NCI-H2107 treated with DMSO at 0.1 percent for 48 hours (cell line): Measurements from ENCODE around the gene MAD1L1.
"Not testable (repeated sequence)": the region's sequence is repeated elsewhere in the genome, so short reads cannot be mapped to it uniquely, and the experiment has no call there.

Experiments
- DNase-seq: peaks from one replicate; lab custom pipeline; 2025; ENCODE audit not compliant: unreplicated experiment; lab: John Stamatoyannopoulos, UW

Gene MAD1L1

DNA sequence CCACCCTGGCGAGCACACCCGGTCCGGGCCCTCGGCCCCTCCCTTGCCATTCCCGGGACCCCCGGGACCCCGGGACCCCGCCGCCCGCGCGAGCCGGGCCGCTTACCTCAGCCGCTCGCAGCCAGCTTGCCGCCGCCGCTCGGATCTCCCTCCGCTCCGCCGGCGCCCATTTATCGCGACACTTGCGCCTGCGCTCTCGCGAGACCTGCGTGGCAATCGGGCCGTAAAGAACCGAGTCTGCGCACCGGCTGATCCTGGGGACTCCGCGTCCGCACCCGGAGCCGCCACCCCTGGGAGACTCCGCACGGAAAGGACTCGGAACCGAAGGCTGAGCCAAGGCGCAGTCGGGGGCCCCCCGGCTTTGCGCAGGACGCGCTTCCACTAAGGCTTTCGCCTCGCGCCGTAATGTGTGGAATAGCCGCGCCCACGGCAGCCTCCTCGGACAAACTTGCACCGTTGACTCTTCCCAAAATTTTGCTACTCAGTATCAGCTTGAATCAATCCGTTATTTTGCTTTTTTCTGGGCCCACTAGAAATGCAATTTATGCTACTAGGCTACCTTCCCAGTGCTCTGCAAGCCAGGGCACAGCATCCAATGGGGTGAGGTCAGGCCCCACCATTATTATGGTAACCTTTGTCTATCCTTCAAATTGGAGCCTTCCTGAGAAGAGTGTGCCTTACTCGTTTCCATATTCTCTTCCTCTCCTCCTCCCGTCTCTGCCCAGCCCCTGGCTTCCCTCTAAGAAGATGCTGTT lies at the start of gene MAD1L1:
TSS of gene MAD1L1 (minus strand) at position 180 of the 755 bp plus-strand sequence. CDS start 2,812 bp downstream, outside the sequence.
- peak; percentile 71 for DNase-seq

DNA sequence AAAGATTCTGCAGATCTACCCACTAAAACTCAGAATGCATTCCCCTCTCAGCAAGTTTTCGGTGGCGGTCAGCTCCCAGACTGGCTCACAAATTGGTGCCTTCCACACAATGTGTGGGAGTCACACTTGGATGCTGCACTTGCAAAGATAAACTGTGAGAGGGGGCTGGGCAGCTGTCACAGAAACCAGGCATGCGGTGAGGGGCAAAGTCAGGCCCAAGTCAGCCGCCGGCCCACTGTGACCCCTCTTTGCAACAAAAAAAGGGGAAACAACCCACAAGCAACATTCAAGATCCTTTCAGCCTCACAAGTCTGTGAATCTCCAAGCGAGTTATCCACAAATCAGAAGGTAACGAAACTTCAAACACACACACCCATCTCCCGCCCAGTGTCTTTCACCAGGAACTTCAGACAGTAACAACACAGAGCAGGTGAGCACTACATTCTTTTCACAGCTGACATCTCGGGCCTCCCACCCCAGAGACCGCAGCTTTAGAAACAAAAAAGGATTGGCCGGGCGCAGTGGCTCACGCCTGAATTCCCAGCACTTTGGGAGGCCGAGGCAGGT lies 49.5 kb upstream of the MAD1L1 start:
- no peak for DNase-seq

DNA sequence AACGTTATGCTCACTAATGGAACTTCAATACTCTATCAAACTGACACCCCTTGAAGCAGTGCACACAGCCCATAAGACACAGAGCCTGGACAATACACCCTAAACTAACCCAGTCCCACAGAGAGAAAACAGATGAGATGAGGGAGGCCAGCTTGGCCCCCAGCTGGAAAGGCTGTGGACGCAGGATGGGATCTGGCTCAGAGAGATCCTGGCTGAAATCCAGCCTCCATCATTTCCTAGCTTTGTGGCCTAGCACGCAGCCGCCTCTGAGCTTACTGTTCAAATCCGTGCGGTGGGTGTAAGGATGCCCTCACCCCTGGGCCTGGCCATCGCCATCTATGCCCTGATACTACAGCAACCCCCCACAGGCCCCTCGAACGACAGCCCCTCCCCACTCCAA lies 48.8 kb upstream of the MAD1L1 start:
- DNase-seq = no peak

DNA sequence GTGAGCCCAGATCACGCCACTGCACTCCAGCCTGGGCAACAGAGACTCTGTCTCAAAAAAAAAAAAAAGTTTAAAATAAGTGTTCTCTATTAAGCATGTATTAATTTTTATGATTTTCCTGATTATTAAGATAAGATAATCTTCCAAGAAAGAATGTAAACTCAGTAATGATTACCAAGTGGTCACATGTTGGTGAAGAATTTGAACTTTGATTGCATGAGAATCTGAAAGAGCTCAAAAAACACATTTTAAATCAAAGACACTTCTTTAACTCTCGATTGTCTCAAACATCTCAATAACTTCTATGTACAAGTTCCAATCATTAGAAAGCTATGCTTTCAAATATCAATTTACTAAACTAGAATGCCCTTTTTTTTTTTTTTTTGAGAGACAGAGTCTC lies 47.7 kb upstream of the MAD1L1 start:
- no peak for DNase-seq

DNA sequence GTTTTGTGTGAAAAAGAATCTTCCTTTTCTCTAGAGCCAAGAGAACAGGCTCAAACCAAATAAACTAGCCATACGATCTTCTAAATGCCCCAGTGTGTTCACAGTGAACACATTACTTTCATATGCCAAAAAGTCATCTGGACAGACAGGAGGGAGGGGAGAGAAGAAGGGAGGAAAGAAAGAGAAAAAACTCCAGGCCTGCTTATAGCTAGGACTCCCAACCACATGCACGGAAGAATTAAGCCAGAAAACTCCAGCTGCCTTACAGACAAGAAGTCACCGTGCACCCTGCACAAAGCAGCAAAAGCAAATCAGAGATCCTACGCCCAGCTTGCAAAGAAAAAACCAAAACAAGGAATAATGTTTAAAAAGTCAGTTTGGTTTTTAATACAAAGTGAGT lies 47.2 kb upstream of the MAD1L1 start:
- no peak for DNase-seq

DNA sequence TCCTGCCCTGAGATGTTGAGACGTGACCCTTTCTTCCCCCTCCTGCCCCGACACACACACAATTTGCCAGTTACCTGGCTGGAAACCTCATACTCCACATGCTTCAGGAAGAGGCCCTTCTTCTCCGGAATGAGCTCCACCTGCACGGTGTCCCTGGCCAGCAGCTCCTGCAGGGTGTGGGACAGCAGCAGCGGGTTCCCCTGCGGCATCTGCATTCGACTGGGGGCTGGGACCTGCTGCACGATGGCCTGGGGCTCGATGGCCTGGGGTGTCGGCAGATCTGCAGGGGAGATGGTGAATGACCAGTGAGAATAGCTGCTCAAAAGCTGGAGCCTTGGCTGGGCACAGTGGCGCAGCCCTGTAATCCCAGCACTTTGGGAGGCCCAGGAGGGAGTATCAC lies 45.3 kb upstream of the MAD1L1 start:
- DNase-seq = no peak

DNA sequence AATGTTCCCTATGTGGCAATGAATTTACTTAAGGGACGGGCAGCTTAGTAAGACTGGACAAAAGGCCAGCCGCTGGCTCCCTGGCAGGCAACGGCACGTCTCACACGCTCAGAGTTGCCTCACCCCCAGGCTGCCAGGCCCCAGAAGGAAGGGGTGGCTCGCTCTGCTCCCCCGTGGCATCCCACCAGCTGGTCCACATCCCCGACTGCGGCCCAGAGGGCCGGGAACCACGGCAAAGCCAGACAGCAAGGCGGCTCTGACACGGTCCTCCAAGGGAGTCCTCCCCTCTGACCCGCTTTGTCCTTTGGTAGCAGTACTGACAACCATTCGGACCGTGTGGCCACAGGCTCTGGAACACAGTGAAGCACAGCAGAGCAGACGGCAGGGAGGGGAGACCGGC lies 43.4 kb upstream of the MAD1L1 start:
- DNase-seq = no peak

DNA sequence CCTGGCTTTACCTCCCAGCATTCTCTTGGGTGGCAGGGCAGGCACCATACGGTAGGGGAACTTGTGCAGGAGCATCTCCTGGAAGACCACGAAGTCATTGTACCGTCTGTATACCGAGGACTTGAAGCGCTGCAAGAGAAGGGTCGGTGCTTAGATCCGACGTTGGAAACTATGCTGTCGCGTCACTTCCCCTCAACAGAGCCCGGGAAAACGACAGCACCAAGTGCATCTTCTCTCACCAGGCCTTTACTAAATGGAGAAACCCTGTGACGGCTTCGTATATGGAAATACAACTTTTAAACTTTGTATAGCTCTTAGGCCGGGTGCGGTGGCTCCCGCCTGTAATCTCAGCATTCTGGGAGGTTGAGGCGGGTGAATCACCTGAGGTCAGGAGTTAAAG lies 42.4 kb upstream of the MAD1L1 start:
- no peak for DNase-seq

DNA sequence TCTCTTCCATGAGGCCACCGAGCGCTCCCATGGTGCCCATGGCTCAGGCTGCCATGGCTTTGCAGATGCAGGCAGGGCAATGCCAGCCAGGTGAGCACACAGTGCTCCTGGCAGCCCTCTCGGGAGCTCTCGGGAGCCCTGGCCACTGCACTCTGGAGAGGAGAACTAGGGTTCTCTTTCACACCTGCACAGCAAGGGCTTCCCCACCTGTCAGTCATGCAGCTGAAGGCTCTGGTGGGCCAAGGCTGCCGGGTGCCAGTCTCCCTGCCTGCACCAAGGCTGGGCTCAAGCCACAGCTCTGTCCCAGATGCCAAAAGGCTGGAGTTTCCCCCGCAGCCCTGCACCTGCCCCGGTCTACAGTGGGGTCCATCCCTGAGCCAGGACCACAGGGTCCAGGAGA lies 41.9 kb upstream of the MAD1L1 start:
- DNase-seq = no peak

DNA sequence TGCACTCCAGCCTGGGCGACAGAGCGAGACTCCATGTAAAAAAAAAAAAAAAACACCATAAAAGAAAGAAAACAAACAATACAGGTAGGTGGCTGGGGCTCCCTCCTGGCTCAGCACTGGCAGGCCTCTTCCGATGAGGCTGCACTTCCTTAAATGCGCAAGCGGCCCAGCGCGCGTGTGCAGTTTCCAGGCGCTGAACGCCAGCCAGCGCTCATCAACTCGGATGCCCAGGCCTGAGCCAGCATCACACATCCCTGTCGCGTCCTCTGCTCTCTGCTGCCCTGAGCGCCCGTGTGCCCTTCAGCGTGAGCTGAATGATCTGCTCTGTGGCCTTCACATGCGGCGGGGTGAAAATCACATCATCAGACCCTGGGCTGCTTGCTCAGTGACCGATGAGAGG lies 41.1 kb upstream of the MAD1L1 start:
- no peak for DNase-seq

DNA sequence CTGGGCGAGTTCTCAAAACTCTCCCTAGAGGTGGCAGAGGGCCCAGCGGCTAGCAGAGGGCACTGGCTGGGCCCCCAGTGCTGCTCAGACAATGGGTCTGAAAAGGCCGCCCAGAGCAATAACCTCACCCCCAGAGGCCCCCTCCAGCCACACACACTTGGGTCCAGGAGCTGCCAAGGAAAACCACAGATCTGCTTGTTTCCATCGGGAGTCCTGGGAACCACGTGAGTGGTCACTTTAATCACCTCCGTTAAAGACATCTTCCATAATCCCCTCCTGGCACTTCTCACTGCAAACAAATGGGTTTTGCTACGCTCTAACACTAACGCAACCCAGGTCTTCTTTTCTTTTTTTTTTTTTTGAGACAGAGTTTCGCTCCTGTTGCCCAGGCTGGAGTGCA lies 39.3 kb upstream of the MAD1L1 start:
- no peak for DNase-seq

DNA sequence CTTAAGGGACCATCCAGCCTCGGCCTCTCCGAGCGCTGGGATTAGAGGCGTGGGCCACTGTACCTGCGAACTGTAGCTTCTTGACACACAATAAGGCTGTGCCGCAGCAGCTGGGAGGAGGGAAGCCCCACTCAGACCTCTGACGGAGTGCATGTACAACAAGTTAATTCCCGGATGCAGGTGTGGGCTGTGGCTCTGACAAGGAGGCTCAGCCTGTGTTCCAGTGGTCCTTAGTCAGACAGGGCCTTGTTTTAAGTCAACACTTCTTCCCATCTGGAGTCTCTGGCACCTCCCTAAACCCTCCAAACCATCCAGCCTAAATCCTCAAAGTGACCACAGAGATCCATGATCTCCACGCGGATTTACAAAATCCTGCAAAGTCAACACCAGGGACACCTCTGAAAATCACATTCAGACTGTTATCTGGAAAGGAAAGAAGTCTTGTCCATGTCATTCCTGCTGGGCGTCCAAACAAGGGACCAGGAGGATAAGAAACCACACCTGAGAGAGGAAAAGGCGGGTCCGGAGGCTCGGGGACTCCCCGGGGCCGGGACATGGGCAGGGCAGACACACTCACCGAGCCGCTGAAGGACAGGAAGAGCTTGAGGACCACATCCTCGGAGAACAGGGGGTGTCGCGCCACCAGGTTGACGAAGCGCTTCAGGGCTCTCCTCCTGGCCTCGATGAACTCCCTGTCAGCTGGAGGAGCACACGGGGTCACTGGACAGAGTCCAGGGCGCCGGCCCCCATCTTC lies 38.7 kb upstream of the MAD1L1 start:
- DNase-seq = no peak

DNA sequence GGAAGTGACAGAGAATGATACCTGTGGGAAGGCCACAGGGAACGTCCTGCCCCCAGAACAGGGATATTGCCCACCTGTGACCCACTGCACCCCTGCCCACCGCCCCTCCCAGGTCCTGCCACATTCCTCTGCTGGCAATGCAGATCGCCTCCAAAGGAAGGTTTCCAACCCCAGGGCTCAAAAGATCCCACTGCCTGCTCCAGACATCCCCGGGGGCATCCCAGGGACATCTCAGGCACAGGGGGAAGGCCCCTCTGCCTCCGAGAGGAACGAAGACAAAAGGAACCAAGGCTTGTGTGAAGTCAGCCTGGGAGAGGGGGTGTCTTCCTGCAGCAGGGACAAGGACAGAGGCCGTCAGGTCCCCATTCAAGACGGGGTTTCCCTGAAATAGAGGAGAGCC lies 37.8 kb upstream of the MAD1L1 start:
- DNase-seq = no peak

DNA sequence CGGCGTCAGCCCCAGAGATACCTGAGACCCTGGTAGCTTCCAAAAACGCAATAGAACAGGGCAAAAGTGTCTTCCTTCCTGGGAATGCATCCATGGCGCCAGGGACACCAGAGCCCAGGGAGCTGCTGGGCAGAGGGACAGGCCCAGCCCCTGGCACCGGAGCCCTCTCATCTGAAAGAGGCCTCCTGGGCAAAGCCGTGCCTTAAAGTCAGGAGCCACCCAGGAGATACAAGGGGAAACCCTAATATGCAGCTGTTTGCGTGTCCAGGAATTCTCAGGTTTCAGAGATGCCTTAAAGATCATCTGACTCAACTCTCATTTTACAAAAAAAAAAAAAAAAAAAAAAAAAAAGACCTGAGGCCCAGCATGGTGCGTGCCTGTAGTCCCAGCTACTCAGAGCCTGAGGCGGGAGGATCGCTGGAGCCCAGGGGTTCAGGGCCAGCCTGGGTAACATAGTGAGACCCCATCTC lies 37.3 kb upstream of the MAD1L1 start:
- no peak for DNase-seq

DNA sequence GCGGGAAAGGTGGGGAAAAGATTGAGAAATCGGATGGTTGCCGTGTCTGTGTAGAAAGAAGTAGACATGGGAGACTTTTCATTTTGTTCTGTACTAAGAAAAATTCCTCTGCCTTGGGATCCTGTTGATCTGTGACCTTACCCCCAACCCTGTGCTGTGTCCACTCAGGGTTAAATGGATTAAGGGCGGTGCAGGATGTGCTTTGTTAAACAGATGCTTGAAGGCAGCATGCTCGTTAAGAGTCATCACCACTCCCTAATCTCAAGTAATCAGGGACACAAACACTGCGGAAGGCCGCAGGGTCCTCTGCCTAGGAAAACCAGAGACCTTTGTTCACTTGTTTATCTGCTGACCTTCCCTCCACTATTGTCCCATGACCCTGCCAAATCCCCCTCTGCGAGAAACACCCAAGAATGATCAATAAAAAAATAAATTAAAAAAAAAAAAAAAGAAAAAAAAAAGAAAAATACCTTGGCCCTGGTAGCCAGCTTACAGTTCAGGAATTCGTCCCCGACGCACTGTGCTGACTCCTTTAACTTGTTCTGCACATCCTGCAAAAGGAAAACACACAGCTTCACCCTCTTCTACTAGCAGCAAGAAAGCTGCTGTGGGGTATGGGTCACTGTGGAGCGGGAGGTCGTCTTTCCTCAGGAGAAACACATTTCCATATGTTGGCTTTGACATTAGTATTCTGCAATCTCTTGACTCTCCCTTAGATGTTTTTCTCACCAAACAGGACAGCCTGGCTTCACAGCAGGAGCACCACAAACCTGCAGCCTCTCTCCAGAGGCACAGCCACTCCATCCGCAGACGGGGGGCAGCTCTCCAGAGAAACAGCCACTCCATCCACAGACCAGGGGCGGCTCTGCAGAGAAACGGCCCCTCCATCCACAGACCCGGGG lies 36.6 kb upstream of the MAD1L1 start:
- not testable (repeated sequence) for DNase-seq

DNA sequence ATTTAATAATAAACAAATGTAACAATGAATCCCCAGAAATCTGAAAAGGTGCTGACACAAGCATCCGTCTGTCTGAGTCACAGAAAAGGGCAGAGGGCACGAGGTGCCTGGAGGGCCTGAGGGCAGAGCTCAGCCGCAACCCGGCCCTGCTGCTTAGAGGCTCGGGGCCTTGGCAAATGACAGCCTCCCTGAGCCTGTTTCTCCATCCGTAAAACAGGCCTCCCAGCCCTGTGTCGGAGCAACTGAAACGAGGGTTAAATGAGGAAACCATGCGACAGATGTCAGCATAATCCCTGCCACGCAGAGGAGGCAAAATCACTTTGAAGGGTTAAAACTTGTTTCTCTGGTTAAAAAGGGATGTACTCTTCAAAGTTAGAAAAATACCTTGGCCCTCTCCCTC lies 34.2 kb upstream of the MAD1L1 start:
- DNase-seq = no peak

DNA sequence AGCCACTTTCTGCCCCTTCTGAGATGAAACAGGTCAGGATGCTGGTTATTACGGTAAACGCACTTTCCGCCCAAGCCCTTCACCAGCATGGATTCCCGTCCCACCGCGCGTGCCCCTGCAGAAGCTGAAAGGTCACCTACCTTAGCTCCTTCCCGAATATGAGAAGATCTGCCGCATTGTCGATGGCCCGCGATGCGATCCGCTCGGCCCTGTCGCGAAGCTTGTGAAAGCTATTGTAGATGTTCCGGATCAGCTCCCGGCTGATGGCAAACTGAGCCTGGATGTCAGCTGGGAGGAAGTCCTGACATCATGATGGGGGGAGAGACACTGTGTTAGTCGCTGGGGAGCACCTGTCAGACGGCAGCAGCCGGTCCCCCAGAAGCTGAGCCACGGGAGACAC lies 31.4 kb upstream of the MAD1L1 start:
- DNase-seq = no peak

DNA sequence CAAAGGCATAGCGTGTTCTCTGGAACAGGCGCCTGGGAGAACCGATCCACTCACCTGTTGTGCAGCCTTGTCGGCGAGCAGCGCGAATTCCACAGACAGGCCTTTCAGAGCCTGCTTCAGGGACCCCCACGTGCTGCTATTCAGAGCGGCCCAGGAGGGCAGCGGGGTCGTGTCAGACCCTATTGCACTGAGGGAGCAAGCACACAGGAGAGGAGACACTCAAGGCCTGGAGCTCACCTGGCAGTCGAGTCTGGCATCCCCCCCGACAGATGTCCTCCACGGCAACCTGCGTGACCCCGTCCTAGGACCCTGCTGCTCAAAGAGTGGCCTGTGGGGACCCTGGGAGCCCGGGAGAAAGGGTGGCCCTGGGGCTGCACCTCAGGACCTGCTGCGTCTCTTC lies 30.4 kb upstream of the MAD1L1 start:
- DNase-seq = no peak

DNA sequence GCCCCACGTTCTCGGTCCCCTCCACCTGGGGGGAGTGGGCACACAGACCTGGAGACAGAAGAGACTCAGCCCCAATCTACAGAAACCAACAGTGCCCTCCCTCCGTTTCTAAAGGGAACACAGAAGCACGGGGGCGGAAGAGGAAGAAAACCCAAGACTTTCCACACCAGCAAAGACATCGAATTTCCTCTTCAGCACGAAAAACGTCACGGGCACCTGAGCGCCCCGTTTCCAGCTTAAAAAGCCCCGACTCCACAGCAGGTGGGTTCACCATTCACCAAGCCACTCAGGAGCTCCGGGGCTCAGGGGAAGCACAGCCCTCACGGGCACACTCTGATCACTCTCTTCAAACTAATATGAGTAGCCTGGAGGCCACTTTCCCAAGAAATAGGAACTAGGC lies 28.9 kb upstream of the MAD1L1 start:
- DNase-seq = no peak

DNA sequence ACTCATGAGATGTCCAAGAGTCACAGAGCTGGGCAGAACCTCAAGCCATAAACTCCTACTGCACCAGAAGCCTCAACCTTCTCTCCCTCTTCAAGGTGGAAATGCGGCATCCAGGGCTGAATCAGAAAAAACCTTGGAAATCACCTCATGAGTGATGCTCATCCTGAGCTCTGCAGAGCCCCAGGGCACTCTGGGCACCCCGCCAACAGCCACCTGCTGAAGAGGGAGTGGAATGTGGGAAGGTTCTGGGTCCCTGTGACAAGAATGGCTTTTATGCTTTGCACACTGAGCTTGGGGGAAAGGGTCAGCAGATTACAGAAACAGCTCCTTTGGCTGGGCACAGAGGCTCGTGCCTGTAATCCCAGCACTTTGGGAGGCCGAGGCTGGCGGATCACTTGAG lies 28.1 kb upstream of the MAD1L1 start:
- peak; percentile 80 for DNase-seq

DNA sequence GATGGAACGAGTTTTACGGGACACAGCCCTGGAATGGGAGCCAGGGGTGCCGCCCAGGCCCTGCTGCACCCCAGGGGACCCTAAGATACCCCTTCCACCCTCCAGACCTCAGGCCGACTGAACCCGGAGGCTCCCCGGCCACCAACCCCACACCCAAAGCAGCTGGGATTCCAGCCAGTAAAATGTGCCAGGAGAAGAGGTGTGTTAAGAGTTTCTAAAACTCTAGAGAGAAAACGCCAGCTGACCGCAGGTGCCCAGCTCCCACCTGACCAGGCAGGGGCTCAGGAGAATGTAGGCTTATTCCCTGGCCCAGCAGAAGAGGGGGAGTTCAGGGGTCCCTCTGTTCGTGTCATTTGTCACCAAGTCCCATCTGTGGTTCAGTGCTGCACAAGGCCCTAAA lies 26.7 kb upstream of the MAD1L1 start:
- no peak for DNase-seq
